Measurements from ENCODE around the gene RPL23.

GRCh38 chr17:38853292-38854219 is at the start of gene RPL23:
- TF ChIP-seq CTCF (IDR thresholded peaks at IDR 0.05) (no peak), USF2 (IDR thresholded peaks at IDR 0.05; ENCODE audit: borderline replicate concordance, low read depth, low read length) (peak; percentile 88), FOXJ3 (CRISPR knock-in tag; IDR thresholded peaks at IDR 0.05) (no peak), RAD21 (IDR thresholded peaks at IDR 0.05; ENCODE audit: low read length) (no peak), GABPA (IDR thresholded peaks at IDR 0.05; ENCODE audit: low read depth) (peak; percentile 88), POLR2AphosphoS5 (IDR thresholded peaks at IDR 0.05; ENCODE audit: low read depth, low read length) (peak; percentile 100), FOXM1 (IDR thresholded peaks at IDR 0.05; ENCODE audit: low read depth) (no peak), TAF1 (IDR thresholded peaks at IDR 0.05; ENCODE audit: borderline replicate concordance, low read depth, low read length) (peak; percentile 96), REST (IDR thresholded peaks at IDR 0.05; ENCODE audit: low read depth, low read length) (no peak), RXRA (IDR thresholded peaks at IDR 0.05; ENCODE audit: borderline replicate concordance, low read depth) (no peak), SIN3A (IDR thresholded peaks at IDR 0.05; ENCODE audit: borderline replicate concordance, low read depth, low read length) (no peak), TEAD4 (IDR thresholded peaks at IDR 0.05; ENCODE audit: borderline replicate concordance, insufficient read depth) (no peak; the same call in 1 of the 2 replicates), USF1 (IDR thresholded peaks at IDR 0.05; ENCODE audit: borderline replicate concordance, low read depth) (peak; percentile 97), ZBTB33 (IDR thresholded peaks at IDR 0.05; ENCODE audit: borderline replicate concordance, low read depth) (peak; percentile 82; the same call in 1 of the 2 replicates)
